Measurements from ENCODE around the gene TMCC1.

The TMCC1 gene

GRCh38 chr3:129673012-129673411 lies 220.5 kb downstream of the TMCC1 start:
- no peaks in the 10 kb centered on the region for H3K9me3 ChIP-seq (replicated peaks; ENCODE audit: low read length)
- no peaks in the 10 kb centered on the region for H3K27me3 ChIP-seq (ENCODE audit: control insufficient read depth, insufficient read depth, low read length)
- no peak overlapping the region for H3K4me3 ChIP-seq (ENCODE audit: low read length)
- no peak overlapping the region for H3K9ac ChIP-seq (ENCODE audit: low read depth, low read length)
- H3K4me2 ChIP-seq (ENCODE audit: low read length), result no peak overlapping the region
- peaks cover 8% of the 10 kb centered on the region for H3K36me3 ChIP-seq (ENCODE audit: insufficient read depth, low read length)
- no peaks in the 10 kb centered on the region for H3K4me1 ChIP-seq (ENCODE audit: control insufficient read depth, insufficient read depth, low read length)

GRCh38 chr3:129672412-129672811 lies 221.1 kb downstream of the TMCC1 start:
- Histone ChIP-seq H3K27me3 (ENCODE audit: control insufficient read depth, insufficient read depth, low read length) (no peaks in the 10 kb centered on the region), H3K36me3 (ENCODE audit: insufficient read depth, low read length) (peaks cover 8% of the 10 kb centered on the region), H3K4me2 (ENCODE audit: low read length) (no peak overlapping the region), H3K4me1 (ENCODE audit: control insufficient read depth, insufficient read depth, low read length) (no peaks in the 10 kb centered on the region), H3K9me3 (replicated peaks; ENCODE audit: low read length) (no peaks in the 10 kb centered on the region), H3K9ac (ENCODE audit: low read depth, low read length) (no peak overlapping the region), H3K4me3 (ENCODE audit: low read length) (no peak overlapping the region)

- Histone ChIP-seq H3K4me1 (ENCODE audit: control insufficient read depth, insufficient read depth, low read length) (peaks cover 41% of the 10 kb centered on the region), H3K4me2 (ENCODE audit: low read length) (peak overlapping the region; percentile 49), H3K36me3 (ENCODE audit: insufficient read depth, low read length) (peaks cover under 1% of the 10 kb centered on the region), H3K4me3 (ENCODE audit: low read length) (no peak overlapping the region), H3K9ac (ENCODE audit: low read depth, low read length) (peak overlapping the region; percentile 61), H3K9me3 (replicated peaks; ENCODE audit: low read length) (no peaks in the 10 kb centered on the region), H3K27me3 (ENCODE audit: control insufficient read depth, insufficient read depth, low read length) (no peaks in the 10 kb centered on the region)
Observed at GRCh38 chr3:129665024-129665768, 228.3 kb downstream of the TMCC1 start.

- Histone ChIP-seq H3K27me3 (ENCODE audit: control insufficient read depth, insufficient read depth, low read length) (no peaks in the 10 kb centered on the region), H3K4me3 (ENCODE audit: low read length) (no peak overlapping the region), H3K9me3 (replicated peaks; ENCODE audit: low read length) (no peaks in the 10 kb centered on the region), H3K4me1 (ENCODE audit: control insufficient read depth, insufficient read depth, low read length) (peaks cover 41% of the 10 kb centered on the region), H3K9ac (ENCODE audit: low read depth, low read length) (peak overlapping the region; percentile 61), H3K36me3 (ENCODE audit: insufficient read depth, low read length) (no peaks in the 10 kb centered on the region), H3K4me2 (ENCODE audit: low read length) (peak overlapping the region; percentile 49)
Observed at GRCh38 chr3:129663930-129664646, 229.4 kb downstream of the TMCC1 start.

GRCh38 chr3:129663045-129663446 lies 230.5 kb downstream of the TMCC1 start:
- Histone ChIP-seq H3K27me3 (ENCODE audit: control insufficient read depth, insufficient read depth, low read length) (no peaks in the 10 kb centered on the region), H3K4me2 (ENCODE audit: low read length) (no peak overlapping the region), H3K36me3 (ENCODE audit: insufficient read depth, low read length) (no peaks in the 10 kb centered on the region), H3K9me3 (replicated peaks; ENCODE audit: low read length) (no peaks in the 10 kb centered on the region), H3K4me1 (ENCODE audit: control insufficient read depth, insufficient read depth, low read length) (peaks cover 43% of the 10 kb centered on the region), H3K9ac (ENCODE audit: low read depth, low read length) (no peak overlapping the region), H3K4me3 (ENCODE audit: low read length) (no peak overlapping the region)

- no peak overlapping the region for H3K4me2 ChIP-seq (ENCODE audit: low read length)
- H3K4me1 ChIP-seq (ENCODE audit: control insufficient read depth, insufficient read depth, low read length), result peaks cover 52% of the 10 kb centered on the region
- no peaks in the 10 kb centered on the region for H3K27me3 ChIP-seq (ENCODE audit: control insufficient read depth, insufficient read depth, low read length)
- H3K4me3 ChIP-seq (ENCODE audit: low read length), result no peak overlapping the region
- H3K36me3 ChIP-seq (ENCODE audit: insufficient read depth, low read length), result no peaks in the 10 kb centered on the region
- H3K9ac ChIP-seq (ENCODE audit: low read depth, low read length), result no peak overlapping the region
- no peaks in the 10 kb centered on the region for H3K9me3 ChIP-seq (replicated peaks; ENCODE audit: low read length)
Observed at GRCh38 chr3:129662191-129662608, 231.3 kb downstream of the TMCC1 start.

GRCh38 chr3:129661766-129662165 lies 231.7 kb downstream of the TMCC1 start:
- no peak overlapping the region for H3K4me2 ChIP-seq (ENCODE audit: low read length)
- no peaks in the 10 kb centered on the region for H3K27me3 ChIP-seq (ENCODE audit: control insufficient read depth, insufficient read depth, low read length)
- H3K4me1 ChIP-seq (ENCODE audit: control insufficient read depth, insufficient read depth, low read length), result peaks cover 56% of the 10 kb centered on the region
- H3K9ac ChIP-seq (ENCODE audit: low read depth, low read length), result no peak overlapping the region
- no peaks in the 10 kb centered on the region for H3K9me3 ChIP-seq (replicated peaks; ENCODE audit: low read length)
- H3K4me3 ChIP-seq (ENCODE audit: low read length), result no peak overlapping the region
- H3K36me3 ChIP-seq (ENCODE audit: insufficient read depth, low read length), result no peaks in the 10 kb centered on the region

GRCh38 chr3:129658110-129658843 lies 235.2 kb downstream of the TMCC1 start:
- Histone ChIP-seq H3K9me3 (replicated peaks; ENCODE audit: low read length) (no peaks in the 10 kb centered on the region), H3K36me3 (ENCODE audit: insufficient read depth, low read length) (peaks cover 4% of the 10 kb centered on the region), H3K4me2 (ENCODE audit: low read length) (no peak overlapping the region), H3K4me3 (ENCODE audit: low read length) (no peak overlapping the region), H3K27me3 (ENCODE audit: control insufficient read depth, insufficient read depth, low read length) (no peaks in the 10 kb centered on the region), H3K4me1 (ENCODE audit: control insufficient read depth, insufficient read depth, low read length) (peaks cover 48% of the 10 kb centered on the region), H3K9ac (ENCODE audit: low read depth, low read length) (no peak overlapping the region)

- no peak overlapping the region for H3K9ac ChIP-seq (ENCODE audit: low read depth, low read length)
- H3K27me3 ChIP-seq (ENCODE audit: control insufficient read depth, insufficient read depth, low read length), result no peaks in the 10 kb centered on the region
- no peak overlapping the region for H3K4me3 ChIP-seq (ENCODE audit: low read length)
- H3K4me1 ChIP-seq (ENCODE audit: control insufficient read depth, insufficient read depth, low read length), result peaks cover 45% of the 10 kb centered on the region
- no peak overlapping the region for H3K4me2 ChIP-seq (ENCODE audit: low read length)
- no peaks in the 10 kb centered on the region for H3K9me3 ChIP-seq (replicated peaks; ENCODE audit: low read length)
- H3K36me3 ChIP-seq (ENCODE audit: insufficient read depth, low read length), result peaks cover 4% of the 10 kb centered on the region
Observed at GRCh38 chr3:129657261-129658046, 236.1 kb downstream of the TMCC1 start.

- Histone ChIP-seq H3K4me3 (ENCODE audit: low read length) (no peak overlapping the region), H3K4me1 (ENCODE audit: control insufficient read depth, insufficient read depth, low read length) (peaks cover 45% of the 10 kb centered on the region), H3K36me3 (ENCODE audit: insufficient read depth, low read length) (peaks cover 4% of the 10 kb centered on the region), H3K27me3 (ENCODE audit: control insufficient read depth, insufficient read depth, low read length) (no peaks in the 10 kb centered on the region), H3K4me2 (ENCODE audit: low read length) (no peak overlapping the region), H3K9ac (ENCODE audit: low read depth, low read length) (no peak overlapping the region), H3K9me3 (replicated peaks; ENCODE audit: low read length) (no peaks in the 10 kb centered on the region)
Observed at GRCh38 chr3:129656659-129657247, 236.8 kb downstream of the TMCC1 start.
